Lower leg skin (tissue), 4 donors: ENCODE measurements around the gene TXNIP. TPM values are rescaled to one million over a fixed set of nuclear protein-coding genes. Genes with fewer than 3 reads are reported as not detected.

ENCODE experiments used
- DNase-seq, 2 donors: peaks; one replicate each; pipeline ENCODE4 v3.0.0-alpha.2; 2019; ENCODE audit warnings: low spot score in 2 of 2
- H3K4me3 ChIP-seq: fragments of 200-600 bp; sonication (generic); 2 replicates; pipeline ENCODE4 v1.5.1; 2017; ENCODE audit warnings: mild to moderate bottlenecking, low read depth; ENCODE audit not compliant: poor library complexity, severe bottlenecking
- POLR2A ChIP-seq, 2 donors: fragments of 450-650 bp; IDR thresholded peaks; one replicate each; pipeline ENCODE4 v1.6.1; 2016 to 2017; ENCODE audit warnings: antibody characterized with exemption in 2 of 2, mild to moderate bottlenecking in 1 of 2, moderate library complexity in 1 of 2
- WGBS, 2 donors: methylation state at CpG; one replicate each; pipeline ENCODE4 v1.1.5; 2018; 5-methylcytosine and 5-hydroxymethylcytosine counted together
- intact Hi-C: fragments of 100-400 bp; cut with DNase I; formaldehyde crosslinking; loops from one replicate; pipeline ENCODE4 v1.15.0; 2023; ENCODE audit warnings: low total_unique reads
- total RNA-seq, 4 donors: library from RNA; depleted of rRNA; stranded (reverse); fragments of >200 nt; gene quantifications; one replicate each; pipeline ENCODE4 v1.1.0, GENCODE V29; 2016
- TF ChIP-seq, protein P1 (sequence below), 3 donors: fragments of 450-650 bp; IDR thresholded peaks; one replicate each; pipeline ENCODE4 v1.5.1; 2016; ENCODE audit warnings: antibody characterized with exemption in 3 of 3, mild to moderate bottlenecking in 3 of 3, moderate library complexity in 2 of 3

The TXNIP gene
- total RNA-seq, 4 donors from 2014 or later, result 2,445 to 6,877 (median 3,895) TPM

DNA sequence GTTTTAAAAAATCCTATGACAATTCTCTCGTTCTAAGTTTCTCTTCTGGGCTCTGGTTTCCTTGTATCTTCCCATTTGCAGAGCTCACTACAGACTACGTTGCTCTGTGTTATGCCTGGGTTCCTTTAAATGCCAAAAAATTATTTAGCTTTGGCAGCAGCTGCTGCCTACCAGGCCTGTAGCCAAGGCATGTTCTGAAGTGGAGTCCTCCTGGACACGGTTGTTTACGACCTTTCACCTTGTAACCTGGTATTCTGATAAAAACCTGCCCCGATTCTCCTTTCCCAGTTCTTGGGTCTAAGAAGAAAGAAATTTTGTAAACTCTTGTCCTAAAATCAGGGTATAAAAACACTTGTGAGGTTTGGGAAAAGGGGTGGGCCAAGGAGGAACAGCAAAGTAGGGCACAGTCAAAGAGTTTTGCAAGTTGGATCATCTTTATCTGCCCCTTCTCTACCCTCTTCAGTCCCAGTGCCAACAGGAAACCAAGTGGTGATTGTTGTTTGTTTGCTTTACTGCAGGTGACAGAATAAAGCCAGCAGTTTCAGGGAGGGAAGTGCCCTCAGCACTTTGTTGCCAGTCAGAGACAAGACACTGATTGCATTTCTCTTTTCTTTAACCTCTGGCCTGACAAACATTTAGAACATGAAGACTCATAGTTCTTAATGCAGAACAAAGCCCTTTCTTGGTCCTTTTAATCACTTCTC lies 3.1 kb upstream of the TXNIP start:
- peak in 1 of 2 donors; percentile 58 for DNase-seq
- WGBS, 2 donors, result 8 to 9% methylated on average over 5 of the region's 5 CpGs
- H3K4me3 ChIP-seq, result no peak overlapping the region
- TF ChIP-seq, protein P1, sequence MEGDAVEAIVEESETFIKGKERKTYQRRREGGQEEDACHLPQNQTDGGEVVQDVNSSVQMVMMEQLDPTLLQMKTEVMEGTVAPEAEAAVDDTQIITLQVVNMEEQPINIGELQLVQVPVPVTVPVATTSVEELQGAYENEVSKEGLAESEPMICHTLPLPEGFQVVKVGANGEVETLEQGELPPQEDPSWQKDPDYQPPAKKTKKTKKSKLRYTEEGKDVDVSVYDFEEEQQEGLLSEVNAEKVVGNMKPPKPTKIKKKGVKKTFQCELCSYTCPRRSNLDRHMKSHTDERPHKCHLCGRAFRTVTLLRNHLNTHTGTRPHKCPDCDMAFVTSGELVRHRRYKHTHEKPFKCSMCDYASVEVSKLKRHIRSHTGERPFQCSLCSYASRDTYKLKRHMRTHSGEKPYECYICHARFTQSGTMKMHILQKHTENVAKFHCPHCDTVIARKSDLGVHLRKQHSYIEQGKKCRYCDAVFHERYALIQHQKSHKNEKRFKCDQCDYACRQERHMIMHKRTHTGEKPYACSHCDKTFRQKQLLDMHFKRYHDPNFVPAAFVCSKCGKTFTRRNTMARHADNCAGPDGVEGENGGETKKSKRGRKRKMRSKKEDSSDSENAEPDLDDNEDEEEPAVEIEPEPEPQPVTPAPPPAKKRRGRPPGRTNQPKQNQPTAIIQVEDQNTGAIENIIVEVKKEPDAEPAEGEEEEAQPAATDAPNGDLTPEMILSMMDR (IDR thresholded peaks at IDR 0.05), result no peak
- TF ChIP-seq POLR2A (IDR thresholded peaks at IDR 0.05), result no peak
- intact Hi-C loops, result no loop called here

DNA sequence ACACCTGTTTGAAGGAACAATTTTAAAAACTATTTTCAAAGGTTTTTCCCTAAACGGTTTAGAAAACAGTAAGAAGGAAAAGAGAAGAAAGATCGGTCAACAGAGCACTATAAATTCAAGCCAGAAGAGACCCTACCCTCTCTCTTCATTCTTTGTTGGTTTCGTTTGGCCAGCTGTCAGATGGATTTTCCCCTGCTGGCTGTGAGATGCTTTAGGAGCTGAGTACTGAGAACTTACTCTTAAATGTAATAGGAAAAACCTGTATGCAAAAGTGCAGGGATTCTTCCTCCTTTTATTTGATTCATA lies 1.3 kb upstream of the TXNIP start:
- H3K4me3 ChIP-seq, result no peak overlapping the region
- intact Hi-C loops, result no loop called here
- TF ChIP-seq POLR2A (IDR thresholded peaks at IDR 0.05), result no peak
- TF ChIP-seq, protein P1 (IDR thresholded peaks at IDR 0.05), result no peak
- peak in 1 of 2 donors; percentile 67 for DNase-seq
- WGBS, 2 donors, result 4 to 5% methylated on average over 3 of the region's 3 CpGs

DNA sequence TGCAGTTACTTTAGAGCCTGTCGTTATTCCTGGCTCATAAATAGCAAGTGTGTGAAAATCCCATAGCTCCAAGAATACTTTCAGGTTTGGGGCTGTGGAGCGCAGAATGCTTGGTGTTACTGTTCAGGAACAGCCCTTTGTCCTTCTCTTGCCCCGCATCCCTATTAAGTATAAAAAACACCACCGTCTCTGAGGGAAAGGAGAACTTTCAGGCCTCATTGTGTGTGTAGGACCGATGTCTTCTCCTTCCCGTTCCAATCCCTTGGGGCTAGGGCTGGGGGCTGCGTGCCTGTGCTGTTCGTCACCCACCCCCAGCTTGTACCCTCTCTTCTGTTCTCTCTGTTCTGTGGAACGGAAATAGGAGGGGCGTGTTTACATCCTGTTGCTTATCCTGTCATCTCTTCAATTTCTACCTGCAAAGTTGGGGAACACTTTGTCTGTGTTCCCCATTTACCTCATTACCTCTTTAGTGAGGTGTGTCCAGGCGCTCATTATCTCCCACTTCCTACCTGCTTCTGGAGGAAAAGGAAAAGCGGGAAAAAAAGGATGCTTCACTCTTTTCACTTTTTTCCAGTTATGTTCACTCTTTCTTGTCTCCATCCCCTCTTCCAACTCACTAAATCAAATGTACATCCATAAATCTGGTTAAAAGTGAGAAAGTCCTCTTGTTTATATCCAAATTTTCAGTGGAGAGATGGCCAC lies 788 bp upstream of the TXNIP start:
- intact Hi-C loops, result no loop called here
- TF ChIP-seq POLR2A (IDR thresholded peaks at IDR 0.05), result peak in 1 of 2 donors; percentile 18
- TF ChIP-seq, protein P1 (IDR thresholded peaks at IDR 0.05), result no peak
- peak overlapping the region; percentile 37 for H3K4me3 ChIP-seq
- WGBS, 2 donors, result 4 to 7% methylated on average over 12 of the region's 12 CpGs
- DNase-seq, result peak in 1 of 2 donors; percentile 94

DNA sequence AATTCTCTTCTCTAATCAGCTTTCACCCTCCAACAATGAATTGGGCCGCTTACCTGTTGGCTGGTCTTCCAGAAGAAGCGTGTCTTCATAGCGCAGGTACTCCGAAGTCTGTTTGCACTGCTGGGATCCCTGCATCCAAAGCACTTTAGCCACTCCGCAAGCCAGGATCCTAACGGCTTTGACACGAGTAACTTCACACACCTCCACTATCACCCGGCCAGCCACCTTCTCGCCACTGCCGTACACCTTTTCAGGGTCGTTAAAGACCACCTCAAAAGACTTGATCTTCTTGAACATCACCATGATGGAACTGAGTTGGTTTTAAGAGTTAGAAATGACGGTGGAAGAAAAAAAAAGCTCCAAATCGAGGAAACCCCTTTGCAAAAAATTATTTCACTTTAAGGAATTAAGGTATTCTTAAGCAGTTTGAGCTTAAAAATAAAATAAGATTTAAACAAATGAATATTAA lies 381 bp downstream of the TXNIP start:
- 0 to 1% methylated on average over 13 of the region's 13 CpGs for WGBS, 2 donors
- DNase-seq, result peak in 1 of 2 donors; percentile 85
- TF ChIP-seq, protein P1 (IDR thresholded peaks at IDR 0.05), result no peak
- no peak for TF ChIP-seq POLR2A (IDR thresholded peaks at IDR 0.05)
- H3K4me3 ChIP-seq, result peak overlapping the region; percentile 75
- intact Hi-C loops, result no loop called here

DNA sequence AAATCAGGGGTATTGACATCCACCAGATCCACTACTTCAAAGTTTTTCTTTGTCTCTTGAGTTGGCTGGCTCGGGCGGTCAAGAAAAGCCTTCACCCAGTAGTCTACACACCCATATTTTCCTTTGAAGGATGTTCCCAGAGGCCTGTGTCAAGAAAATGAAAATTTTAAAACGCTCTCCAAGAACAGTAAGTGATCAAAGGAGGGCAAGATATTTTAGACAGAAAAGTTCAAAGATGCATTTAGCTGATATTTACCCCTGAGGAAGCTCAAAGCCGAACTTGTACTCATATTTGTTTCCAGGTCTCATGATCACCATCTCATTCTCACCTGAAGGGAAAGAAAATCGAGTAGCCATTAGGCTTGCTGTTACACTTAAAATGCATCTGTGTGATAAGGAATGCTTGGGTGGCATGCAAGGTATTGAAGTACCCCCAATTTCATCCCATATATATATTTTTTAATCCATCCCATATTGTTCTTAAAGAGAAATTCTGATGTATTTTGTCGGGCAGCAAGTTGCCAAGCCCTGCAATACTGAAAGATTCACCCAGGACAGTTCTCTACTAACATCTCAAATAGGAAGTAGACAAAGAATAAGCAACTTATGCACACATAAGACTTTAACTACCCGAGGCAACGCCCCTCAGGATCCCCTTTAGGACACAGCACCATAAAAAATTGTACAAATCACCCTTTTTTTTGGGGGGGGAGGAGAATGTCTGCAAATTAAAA lies 1.1 kb downstream of the TXNIP start:
- 0 to 3% methylated on average over 8 of the region's 8 CpGs for WGBS, 2 donors
- DNase-seq, result peak in 1 of 2 donors; percentile 23
- TF ChIP-seq, protein P1 (IDR thresholded peaks at IDR 0.05), result no peak
- TF ChIP-seq POLR2A (IDR thresholded peaks at IDR 0.05), result no peak
- H3K4me3 ChIP-seq, result peak overlapping the region; percentile 75
- intact Hi-C loops, result no loop called here
